ENCODE results near the gene LMAN2L. TPM values are rescaled to one million over a fixed set of nuclear protein-coding genes. Genes with fewer than 3 reads are reported as not detected.

The LMAN2L gene
- total RNA-seq, 1 donor from 2014 or later, result 19.2 TPM

DNA sequence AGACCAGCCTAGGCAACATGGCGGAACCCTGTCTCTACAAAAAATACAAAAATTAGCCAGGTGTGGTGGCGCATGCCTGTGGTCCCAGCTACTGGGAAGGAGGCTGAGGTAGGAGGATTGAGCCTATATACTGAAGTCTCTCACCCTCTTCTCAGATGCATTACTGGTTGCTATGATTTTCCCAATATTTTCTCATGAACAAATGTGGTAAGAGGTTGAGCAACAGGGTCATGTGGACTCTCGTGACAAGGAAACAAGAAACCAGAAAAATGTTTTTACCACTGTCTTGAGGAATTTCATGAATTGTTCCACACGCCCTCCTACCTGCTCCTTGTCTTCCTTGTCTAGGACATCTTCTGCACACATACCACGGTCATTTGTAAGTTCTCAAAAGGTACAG lies 12.4 kb downstream of the LMAN2L start:
- DNase-seq (ENCODE audit: extremely low spot score, unreplicated experiment), result no peak
- Mint-ChIP-seq H3K4me1 (ENCODE audit: unreplicated experiment) (peaks cover 6% of the 10 kb centered on the region), H3K4me3 (ENCODE audit: unreplicated experiment) (no peak overlapping the region), H3K27ac (ENCODE audit: unreplicated experiment) (no peak overlapping the region), H3K36me3 (ENCODE audit: unreplicated experiment) (peaks cover 33% of the 10 kb centered on the region), H3K27me3 (ENCODE audit: unreplicated experiment) (no peaks in the 10 kb centered on the region), H3K9me3 (ENCODE audit: unreplicated experiment) (no peaks in the 10 kb centered on the region)
- TF ChIP-seq CTCF (IDR thresholded peaks at IDR 0.05), result no peak

DNA sequence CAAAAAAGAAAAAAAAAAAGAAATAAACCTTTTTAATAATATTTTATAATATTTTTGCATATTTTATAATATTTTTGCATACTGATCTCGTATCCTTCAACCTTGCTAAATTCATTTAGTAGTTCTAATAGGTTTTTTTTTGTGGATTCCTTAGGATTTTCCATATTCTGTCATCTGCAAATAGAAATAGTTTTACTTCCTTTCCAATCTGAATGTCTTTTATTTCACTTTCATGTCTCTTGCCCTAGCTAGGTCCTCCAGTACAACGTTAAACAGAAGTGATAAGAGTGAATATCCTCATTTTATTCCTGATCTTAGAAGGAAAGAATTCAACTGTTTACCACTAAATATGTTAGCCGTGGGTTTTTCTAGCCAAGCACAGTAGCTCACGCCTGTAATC lies 13.7 kb downstream of the LMAN2L start:
- H3K27me3 Mint-ChIP-seq (ENCODE audit: unreplicated experiment), result no peaks in the 10 kb centered on the region
- no peak for TF ChIP-seq CTCF (IDR thresholded peaks at IDR 0.05)

GRCh38 chr2:96716388-96716787 lies 23.5 kb downstream of the LMAN2L start:
- peaks cover 30% of the 10 kb centered on the region for H3K36me3 Mint-ChIP-seq (ENCODE audit: unreplicated experiment)
- no peaks in the 10 kb centered on the region for H3K27me3 Mint-ChIP-seq (ENCODE audit: unreplicated experiment)
- no peak overlapping the region for H3K27ac Mint-ChIP-seq (ENCODE audit: unreplicated experiment)
- DNase-seq (ENCODE audit: extremely low spot score, unreplicated experiment), result no peak
- no peak for TF ChIP-seq CTCF (IDR thresholded peaks at IDR 0.05)
- no peaks in the 10 kb centered on the region for H3K4me1 Mint-ChIP-seq (ENCODE audit: unreplicated experiment)
- no peaks in the 10 kb centered on the region for H3K9me3 Mint-ChIP-seq (ENCODE audit: unreplicated experiment)
- no peak overlapping the region for H3K4me3 Mint-ChIP-seq (ENCODE audit: unreplicated experiment)

More for the DNA sequence above, 13.7 kb downstream of the LMAN2L start:
- Mint-ChIP-seq H3K9me3 (ENCODE audit: unreplicated experiment) (no peaks in the 10 kb centered on the region), H3K4me1 (ENCODE audit: unreplicated experiment) (peaks cover 6% of the 10 kb centered on the region), H3K4me3 (ENCODE audit: unreplicated experiment) (no peak overlapping the region), H3K36me3 (ENCODE audit: unreplicated experiment) (peaks cover 33% of the 10 kb centered on the region), H3K27ac (ENCODE audit: unreplicated experiment) (no peak overlapping the region)
- no peak for DNase-seq (ENCODE audit: extremely low spot score, unreplicated experiment)

GRCh38 chr2:96715658-96716057 lies 24.2 kb downstream of the LMAN2L start:
- Mint-ChIP-seq H3K27ac (ENCODE audit: unreplicated experiment) (no peak overlapping the region), H3K27me3 (ENCODE audit: unreplicated experiment) (no peaks in the 10 kb centered on the region), H3K4me3 (ENCODE audit: unreplicated experiment) (no peak overlapping the region), H3K36me3 (ENCODE audit: unreplicated experiment) (peaks cover 37% of the 10 kb centered on the region), H3K4me1 (ENCODE audit: unreplicated experiment) (no peaks in the 10 kb centered on the region), H3K9me3 (ENCODE audit: unreplicated experiment) (no peaks in the 10 kb centered on the region)
- no peak for TF ChIP-seq CTCF (IDR thresholded peaks at IDR 0.05)
- no peak for DNase-seq (ENCODE audit: extremely low spot score, unreplicated experiment)

- no peak for TF ChIP-seq CTCF (IDR thresholded peaks at IDR 0.05)
- DNase-seq (ENCODE audit: extremely low spot score, unreplicated experiment), result no peak
- H3K27me3 Mint-ChIP-seq (ENCODE audit: unreplicated experiment), result no peaks in the 10 kb centered on the region
- no peak overlapping the region for H3K4me3 Mint-ChIP-seq (ENCODE audit: unreplicated experiment)
- peaks cover 5% of the 10 kb centered on the region for H3K9me3 Mint-ChIP-seq (ENCODE audit: unreplicated experiment)
- H3K27ac Mint-ChIP-seq (ENCODE audit: unreplicated experiment), result no peak overlapping the region
- H3K4me1 Mint-ChIP-seq (ENCODE audit: unreplicated experiment), result no peaks in the 10 kb centered on the region
- H3K36me3 Mint-ChIP-seq (ENCODE audit: unreplicated experiment), result peaks cover 56% of the 10 kb centered on the region
These were observed 28.9 kb downstream of the LMAN2L start for GRCh38 chr2:96710985-96711384.

Data from osteocyte (in vitro differentiated cells).